Measurements from ENCODE around the gene FGR.

FGR gene

DNA sequence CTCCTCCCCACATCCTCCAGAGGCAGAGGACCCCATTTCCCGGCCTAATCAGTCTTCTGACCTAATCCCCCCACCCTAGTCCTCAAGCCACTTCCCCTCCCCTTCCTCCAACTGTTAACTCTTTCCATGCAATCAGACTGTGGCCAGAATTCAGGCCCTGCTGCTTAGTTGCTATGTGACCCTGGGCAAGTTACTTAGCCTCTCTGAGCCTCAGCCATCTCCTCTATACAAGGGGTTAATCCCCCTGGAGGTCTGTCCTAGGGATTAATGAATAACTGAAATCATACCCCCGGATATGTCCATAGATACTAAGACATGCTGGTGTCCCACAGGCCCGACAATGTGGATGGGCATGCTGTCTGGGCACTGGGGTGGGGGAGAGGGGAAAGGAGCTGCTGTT, 49.3 kb downstream of the FGR start:
- no peak for DNase-seq (ENCODE audit: low read depth)

DNA sequence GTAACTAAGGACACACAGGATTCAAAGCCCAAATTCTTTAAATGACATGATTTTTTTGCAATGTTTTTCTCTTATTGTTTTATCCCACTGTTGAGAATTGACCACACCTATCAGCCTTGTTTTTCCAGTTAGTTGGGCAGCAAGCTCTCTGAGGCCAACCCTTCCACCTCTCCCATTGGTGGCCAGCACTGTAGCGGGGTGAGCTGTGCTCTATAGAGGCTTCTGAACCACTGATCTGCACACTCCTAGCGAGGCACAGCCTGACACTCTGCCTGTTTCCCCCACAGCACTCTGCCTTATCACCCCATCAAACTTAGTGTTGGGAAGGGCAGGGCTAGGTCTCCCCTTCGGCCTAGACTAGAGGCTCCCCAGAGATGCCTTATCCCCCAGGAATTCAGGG, 50.5 kb downstream of the FGR start:
- no peak for DNase-seq (ENCODE audit: low read depth)

DNA sequence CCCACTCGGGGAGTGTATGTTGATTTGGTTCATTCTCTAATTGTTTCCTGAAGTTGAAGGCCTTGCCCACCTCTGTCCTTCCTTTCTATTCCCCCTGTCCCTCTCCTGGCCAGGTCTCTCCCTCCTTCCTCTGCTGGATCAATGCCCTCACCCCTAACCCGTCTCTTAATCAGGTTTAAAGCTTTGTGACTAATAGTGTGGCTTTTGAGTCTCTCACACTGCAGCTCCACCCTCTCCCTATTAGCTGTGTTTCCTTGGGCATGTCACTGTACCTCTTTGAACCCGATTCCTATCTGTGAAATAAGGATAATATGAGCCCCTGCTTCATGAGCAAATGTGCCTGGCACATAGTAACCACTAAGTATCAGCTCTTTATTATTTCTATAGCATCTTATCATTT, 51.5 kb downstream of the FGR start:
- no peak for DNase-seq (ENCODE audit: low read depth)

DNA sequence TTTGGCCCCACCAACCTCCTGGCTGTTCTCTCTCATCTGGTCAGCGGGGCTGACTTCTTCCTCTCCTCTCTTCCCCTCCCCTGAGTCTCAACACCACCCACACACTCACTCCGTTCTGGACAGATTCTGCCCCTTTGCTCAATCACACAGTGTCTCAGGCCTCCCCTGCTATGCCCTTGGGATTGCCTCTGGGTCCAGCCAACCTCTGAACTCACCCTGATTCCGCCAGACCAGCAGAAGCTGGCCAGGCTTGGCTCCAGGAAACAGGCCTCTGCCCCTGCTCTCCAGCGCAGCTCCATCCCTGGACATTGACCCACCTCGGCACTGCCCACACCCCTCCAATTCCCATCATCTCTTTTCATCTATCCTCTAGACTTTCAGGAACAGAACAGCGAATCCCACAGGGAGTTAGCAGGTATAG, 53.2 kb downstream of the FGR start:
- DNase-seq (ENCODE audit: low read depth), result no peak

DNA sequence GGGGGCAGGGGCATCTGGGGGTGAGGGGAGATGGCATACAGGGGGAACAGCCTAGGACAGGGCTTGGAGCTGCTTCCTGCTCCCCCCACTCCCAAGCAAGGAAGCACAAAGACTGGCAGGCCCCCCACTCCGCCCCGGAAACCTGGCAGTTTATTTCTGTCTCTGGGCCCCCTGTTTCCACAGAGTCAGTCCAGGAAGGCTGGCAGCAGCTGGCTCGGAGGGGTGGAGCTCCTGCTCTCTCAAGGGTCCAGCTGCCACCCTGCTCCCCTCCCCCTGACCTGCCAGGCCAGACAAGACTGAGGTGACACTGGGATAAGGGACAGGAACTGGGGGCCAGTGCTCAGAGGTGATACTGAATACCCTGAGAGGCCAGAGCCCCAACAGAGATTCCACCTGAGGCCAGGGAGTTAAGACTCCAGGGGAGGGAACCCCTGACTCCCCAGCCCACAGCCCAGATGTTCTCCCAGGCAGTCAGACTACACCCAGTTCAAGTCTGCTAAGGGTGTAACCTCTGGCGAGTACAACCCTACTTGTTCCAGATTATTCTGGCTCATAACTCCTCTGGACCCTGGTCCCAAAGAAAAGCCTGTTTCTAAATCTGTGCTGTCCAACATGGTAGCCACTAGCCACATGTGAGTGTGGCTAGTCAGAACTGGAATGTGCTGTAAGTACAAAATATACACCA, 57.3 kb downstream of the FGR start:
- DNase-seq (ENCODE audit: low read depth), result no peak

DNA sequence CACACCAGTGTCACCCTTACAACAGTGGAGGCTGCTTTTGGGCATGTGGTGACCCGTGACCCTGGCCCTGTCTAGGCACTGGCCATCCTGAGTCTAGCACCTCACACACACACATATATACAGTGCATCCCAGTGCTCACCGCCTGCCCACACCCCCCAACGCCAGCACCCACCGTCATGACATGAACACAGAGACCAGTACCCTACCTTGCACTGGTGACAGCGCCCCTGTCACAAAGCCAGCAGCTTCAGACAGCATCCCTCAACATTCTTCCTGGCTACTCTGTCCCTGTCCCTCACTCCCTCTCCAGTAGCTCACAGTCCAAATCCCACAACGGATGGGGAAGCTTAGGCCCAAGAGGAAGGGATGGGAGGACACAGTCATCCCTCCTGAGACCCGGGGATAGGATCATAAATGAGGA, 58.2 kb downstream of the FGR start:
- no peak for DNase-seq (ENCODE audit: low read depth)

DNA sequence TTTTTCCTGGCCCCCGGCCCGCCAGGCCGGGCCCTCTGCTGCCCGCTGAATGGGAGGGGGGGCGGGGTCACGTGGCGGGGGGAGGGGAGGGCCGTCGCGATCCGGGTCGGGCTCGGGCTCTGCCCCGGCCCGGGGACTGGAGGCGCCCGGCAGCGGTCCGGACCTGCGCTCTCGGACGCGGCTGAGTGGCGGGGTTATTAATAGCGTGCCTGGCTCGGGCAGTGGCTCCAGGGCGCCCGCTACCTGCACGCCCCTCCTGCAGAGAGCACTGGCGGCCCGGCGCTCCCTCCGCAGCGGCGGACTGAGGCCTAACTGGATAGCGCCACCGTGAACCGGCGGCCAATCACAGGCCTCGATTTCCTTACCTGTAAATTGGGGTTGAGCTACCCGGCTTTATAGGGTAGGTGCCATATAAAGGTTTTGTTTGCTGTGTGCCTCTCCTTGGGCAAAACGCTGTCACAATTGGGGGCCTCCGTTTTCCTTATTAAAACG, 59.1 kb downstream of the FGR start:
- no peak for DNase-seq (ENCODE audit: low read depth)

DNA sequence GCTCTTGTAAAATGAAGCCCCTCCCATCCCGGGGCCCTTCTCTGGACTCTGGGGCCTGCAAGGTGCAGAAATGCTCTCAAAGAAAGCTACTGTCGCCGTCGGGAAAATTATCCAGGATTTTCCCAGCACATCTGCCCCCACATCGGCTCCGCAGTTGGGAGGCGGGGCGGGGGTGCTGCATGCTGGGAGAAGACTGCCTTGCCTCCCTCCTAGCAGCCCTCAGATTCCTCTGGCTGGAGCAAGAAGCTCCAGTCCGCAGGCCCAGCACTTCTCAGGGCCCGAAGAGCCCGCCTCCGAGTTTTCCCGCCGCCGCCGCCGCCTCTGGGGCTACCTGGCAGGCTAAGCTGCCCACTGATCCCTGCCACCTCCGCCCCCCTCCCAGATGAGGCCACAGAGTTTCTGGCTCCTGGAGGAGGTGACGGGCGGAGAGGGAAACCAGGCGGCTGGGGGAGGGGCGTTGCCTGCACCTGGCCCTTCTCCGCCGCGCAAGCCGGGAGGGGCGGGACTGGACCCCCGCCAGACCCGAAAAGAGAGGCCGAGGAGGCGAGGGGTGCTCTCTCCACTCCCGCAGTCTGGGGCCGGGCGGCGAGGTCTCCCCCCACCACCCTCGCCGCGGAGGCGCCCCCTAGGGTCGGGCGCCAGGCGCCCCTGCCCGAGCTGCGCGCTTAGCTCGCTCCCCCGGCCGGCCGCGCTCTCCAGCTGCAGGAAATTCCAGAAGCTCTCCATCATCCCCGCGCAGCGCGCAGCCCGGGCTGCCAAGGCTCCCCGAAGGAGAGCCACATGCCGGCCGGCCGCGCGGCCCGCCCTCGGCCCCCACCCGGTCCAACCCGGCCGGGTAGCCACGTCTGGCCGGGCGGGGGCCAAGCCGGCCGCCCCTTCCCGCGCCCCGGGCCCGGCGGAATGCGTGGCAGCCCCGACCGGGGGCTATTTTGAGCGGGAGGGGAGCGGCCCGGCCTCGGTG, 59.8 kb downstream of the FGR start:
- DNase-seq (ENCODE audit: low read depth), result no peak

DNA sequence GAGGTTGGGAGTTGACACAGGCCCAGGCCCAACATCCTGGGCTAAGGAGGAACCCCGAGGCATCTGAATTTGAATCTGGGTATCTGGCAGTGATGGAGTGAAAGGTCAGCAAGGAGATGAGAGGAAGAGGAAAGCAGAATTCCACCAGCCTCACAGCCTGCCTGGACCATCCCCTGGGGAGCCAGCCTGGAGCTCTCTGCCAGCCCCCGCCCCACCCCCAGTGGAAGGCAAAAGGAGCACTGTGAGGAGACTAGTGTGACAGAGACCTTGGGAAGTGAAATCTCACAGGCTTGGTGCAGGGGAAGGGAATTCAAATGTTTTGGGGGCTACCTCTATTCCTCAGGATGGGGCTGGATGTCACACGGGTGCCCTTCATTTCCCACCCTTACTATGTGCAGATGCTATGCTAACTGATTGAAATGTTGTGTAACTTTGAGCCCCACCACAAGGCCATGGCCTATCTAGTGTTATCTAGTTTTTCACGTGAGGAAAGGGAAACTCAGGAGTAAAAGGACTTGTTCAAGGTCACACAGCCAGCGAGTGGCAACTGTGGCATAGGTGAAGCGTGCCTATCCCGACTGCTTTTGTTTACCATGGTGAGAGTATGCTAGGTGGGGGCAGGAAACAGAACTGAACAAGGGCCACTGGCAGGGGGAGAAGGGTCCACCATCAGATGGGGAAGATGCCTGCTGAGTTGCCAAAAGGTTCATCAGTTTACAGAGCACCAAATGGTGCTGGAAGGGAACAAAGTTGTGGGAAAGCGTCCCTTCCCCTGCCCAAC, 60.8 kb downstream of the FGR start:
- no peak for DNase-seq (ENCODE audit: low read depth)

DNA sequence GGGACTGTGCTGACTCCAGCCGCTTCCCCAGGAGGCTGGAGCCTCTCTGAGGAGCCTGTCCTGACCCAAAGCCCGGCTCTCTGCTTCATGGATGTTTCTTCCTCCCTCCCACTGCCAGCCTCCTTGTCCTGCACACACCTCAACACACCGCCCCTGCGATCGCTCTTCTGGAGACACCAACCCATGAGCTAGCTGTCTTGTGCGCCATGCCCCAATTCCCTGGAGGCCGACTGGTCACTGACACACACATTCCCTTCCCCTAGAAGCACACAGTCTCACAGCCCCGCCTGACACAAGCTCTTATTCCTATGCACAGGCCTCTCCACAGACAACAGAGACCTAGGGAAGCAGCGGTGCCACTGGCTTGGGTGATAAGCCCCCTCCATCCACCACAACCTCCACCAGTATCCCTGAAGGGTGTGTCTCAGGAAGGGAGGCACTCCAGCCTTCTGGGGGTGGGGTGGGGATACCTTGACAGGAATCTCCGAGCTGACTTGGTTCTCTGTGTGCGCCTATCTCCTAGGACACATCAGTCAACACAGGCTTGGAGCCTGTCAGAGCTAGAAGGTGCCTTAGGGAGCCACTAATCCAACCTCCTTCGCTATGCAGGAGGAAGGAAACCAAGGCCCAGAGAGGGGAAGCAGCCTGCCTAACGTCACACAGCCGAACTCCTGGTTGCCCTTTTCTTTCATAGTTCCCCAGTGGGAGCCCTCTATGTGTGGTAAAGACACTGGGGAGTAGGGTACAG, 62.1 kb downstream of the FGR start:
- DNase-seq (ENCODE audit: low read depth), result no peak

DNA sequence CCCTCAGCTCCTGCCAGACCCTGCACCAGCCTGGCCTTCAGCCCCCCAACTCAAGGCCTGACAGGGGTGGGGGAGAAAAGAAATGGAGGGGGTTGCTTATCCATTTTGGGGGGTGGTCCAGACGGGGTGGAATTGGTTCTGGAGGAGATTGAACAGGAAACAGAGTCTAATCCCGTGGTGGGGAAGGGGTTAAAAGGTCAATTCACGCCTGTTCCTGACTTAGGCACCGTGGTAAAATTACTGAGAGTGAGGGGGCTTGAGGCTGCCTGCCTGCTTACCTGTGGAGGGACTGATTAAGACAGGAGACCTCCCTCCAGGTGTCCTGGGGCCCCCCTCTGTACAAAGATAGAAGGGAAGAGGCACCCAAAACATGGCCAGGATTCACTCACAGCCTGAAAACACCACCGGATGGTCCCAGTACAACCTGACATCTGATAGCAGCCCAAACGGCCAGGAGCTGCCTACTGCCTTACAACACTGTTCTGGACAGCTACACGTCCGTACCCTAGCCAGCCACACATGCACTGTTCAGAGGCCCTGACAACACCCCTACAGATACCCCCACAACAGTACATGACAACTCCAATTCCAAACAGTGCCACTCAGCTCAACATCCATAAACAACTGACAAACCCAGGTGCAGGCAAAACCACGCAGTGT, 62.8 kb downstream of the FGR start:
- no peak for DNase-seq (ENCODE audit: low read depth)

DNA sequence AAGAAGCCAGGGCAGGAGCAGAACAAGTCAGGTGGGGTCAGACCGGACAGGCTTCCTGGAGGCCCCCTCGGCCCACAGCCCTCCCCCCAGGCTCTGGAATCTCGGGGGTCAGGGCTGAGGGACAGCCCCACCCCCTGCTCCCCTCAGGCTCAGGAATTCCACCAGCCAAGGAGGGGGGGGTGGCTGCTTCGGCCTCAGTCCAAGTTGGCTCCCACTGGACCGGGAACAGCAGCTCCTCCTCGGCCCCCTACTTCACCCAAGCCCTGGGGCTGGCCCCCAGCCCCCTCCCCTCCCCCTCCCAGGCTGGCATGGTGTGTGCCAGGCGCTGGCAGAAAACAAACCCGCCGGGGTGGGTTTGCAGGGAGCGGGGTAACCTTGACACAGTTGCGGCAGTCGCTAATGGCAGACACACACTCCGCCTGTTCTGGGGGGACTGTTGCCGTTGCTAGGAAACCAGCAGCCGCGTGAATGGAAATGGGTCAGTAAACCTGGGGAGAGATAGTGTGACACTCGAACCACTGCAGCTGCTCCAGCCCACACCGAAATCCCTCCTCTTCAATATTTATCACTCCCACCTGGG, 63.5 kb downstream of the FGR start:
- DNase-seq (ENCODE audit: low read depth), result no peak

DNA sequence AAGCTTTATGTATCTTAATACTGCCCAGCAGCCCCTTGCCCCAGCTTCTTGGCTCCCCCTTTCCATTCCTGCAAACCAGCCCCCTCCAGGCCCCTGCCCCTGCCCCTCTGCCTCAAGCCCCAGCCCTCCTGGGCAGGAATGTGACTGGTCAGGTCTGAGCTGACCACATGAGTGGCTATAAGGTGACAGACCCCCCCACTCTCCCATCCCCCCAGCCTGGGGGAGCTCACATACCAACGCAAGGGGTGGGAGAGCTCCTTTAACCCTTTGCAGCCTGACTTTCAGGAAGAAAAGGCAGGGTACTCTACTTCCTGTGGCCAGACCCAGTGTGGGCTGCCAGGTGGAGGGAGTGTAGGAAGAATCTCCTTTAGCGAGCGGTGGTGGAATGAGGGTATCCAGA, 64.2 kb downstream of the FGR start:
- DNase-seq (ENCODE audit: low read depth), result no peak

DNA sequence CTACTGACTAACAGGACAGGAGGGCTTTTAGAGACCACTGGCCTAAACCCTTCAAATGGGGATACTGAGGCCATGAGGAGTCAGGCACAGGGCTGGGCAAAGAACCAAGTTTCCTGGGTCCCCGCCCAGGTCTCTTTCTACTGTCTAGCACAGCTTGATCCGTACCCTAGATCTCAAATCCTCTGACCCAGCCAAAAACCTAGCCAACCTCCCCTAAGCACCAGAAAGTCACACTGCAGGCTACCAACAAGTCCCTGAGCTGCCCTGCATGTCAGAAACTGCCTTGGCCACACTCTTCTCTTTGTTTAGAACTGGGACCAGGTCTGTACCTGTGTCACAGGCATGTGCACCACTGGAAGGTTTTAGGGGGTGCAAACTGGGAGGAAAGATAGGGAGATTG, 64.6 kb downstream of the FGR start:
- no peak for DNase-seq (ENCODE audit: low read depth)

DNA sequence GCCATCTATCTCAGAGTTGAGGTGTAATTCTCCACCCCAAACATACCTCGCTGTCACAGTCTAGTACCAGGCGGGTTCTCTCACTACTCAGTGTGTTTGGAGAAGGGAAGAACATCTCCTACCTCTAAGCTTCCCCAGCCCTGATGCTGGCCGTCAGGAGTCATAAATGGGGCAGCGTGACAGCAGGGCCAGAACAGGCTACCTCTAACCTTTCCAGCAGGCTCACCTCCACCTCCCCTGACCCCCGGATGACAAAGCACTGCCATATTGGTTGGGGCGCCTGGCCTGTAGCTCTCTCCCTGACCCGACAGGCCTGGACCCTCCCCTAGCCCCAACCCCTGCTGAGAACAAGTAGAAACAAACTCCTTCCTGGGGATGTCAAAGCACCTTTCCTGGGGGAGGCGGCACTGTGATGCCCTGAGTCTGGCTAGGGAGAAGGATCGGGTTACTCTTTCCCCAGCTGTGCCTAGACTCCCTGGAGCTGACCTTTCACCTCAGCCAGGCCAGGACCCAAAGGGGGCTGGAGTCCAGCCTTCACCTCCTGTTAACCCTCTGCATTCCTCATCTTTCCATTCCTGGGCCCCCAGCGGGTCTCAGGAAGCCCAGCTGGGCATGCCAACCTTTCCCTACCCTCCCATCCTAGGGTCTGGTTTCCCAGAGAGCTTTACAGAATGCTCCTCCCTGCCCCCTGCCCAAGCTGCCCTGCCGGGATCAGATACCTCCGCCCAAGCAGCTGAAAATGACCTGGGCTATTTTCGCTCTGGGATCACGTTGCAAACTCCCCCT, 65.3 kb downstream of the FGR start:
- DNase-seq (ENCODE audit: low read depth), result no peak

DNA sequence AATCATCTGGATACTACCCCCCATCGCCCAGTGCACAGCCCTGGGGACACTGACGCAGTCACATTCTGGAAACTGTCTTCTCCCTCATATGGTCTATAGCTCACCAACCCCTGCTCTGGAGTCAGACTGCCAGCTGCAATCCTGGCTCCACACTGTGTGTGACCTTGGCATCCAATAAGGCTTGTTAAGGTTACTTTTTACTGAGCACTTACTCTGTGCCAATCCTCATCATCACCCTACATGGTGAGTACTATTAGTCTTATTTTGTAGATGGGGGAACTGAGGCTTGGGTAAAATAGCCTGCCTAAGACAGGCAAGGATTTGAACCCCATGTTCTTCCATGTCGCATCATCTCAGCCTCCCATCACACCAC, 65.9 kb downstream of the FGR start:
- DNase-seq (ENCODE audit: low read depth), result no peak

DNA sequence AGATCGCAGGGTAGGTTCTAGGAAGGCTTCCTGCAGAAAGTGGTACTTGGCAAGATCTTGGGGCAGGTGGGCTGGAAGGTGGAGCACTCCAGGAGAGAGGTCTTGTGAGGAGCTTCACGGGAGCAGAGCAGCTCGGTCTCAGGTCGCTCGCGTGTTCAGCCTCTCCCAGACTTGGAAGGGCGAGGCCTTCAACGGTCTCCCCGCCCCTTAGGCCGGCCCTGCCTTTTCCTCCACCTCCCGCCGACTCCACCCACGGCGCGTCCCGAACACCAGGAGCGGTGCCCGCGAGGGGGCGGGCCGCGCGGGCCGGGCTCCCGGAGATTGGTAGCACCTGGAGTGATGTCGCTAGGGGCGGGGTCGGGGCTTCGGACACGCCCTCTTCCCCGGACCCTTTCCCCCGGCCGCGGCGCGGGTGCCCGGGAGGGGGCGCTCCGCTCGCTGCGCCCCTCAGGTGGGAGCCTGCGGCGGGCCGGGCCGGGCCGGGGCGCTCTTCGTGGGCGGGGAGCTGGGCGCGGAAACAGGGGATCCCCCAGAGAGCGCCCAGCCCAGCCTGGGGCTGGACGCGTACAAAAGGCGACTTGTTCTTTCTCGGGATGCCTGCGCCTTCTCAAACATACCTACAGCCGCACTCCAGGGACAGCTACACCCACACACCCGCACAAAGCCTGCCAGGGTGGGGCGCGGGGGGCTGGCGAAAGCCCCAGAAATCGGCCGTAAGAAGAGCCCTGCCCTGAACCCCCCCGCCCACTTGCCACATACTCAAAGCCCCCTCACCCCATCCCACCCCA, 66.5 kb downstream of the FGR start:
- DNase-seq (ENCODE audit: low read depth), result peak; percentile 86

DNA sequence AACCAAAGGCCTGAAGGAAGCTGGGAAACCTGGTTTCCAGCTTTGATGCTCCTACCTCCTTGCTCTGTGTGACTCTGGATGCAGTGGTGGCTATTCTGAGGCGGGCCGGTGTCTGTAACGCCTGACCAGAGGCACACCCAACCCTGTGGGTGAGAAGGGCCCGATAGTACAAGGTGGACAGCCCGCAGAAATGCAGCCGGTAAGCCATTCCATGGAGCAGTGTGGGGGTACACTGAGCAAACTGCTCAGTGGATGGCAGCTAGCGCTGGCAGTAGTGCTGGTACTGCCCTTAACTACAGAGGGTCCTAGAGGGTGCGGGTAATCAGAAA, 67.0 kb downstream of the FGR start:
- DNase-seq (ENCODE audit: low read depth), result no peak

DNA sequence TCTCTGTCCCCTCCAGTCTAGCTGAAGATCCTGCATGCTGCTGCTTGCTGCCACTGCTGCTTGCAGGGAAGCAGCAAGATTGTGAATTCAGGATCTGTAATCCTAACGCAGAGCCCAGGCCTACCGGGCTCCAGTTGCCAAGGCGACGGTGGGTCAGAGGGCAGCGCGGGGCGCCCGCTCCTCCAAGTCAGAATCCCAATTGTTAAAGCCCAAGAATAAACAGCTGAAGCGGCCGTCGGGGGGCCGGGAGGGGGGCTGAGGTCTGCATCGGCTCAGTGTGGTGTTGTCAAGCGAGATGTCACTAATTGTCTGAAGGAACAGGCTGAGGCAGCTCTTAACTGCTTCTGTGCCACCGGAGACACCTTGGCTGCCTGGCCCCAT, 67.8 kb downstream of the FGR start:
- no peak for DNase-seq (ENCODE audit: low read depth)
